Muscle layer of colon (tissue), 2 donors: ENCODE results near the gene EIF2B4.
A peak's percentile ranks its signal among the peaks of the same experiment; 100 is the strongest.

Experiments
- H3K27ac ChIP-seq: one replicate; pipeline ENCODE4 v1.7.0; 2013; ENCODE audit warnings: low read depth, mild to moderate bottlenecking, low read length, moderate library complexity
- H3K27me3 ChIP-seq, 2 donors: one replicate each; pipeline ENCODE4 v1.7.0; 2013; ENCODE audit warnings: low read length in 2 of 2, mild to moderate bottlenecking in 2 of 2; ENCODE audit not compliant: insufficient read depth in 2 of 2, control insufficient read depth in 1 of 2
- H3K36me3 ChIP-seq: one replicate; pipeline ENCODE4 v1.7.0; 2013; ENCODE audit warnings: mild to moderate bottlenecking, low read length; ENCODE audit not compliant: insufficient read depth
- H3K4me1 ChIP-seq: one replicate; pipeline ENCODE4 v1.7.0; 2013; ENCODE audit warnings: mild to moderate bottlenecking, low read length; ENCODE audit not compliant: insufficient read depth
- H3K4me3 ChIP-seq, 2 donors: one replicate each; pipeline ENCODE4 v1.7.0; 2013; ENCODE audit warnings: low read length in 2 of 2, low read depth in 1 of 2, mild to moderate bottlenecking in 1 of 2, moderate library complexity in 1 of 2
- H3K9ac ChIP-seq: one replicate; pipeline ENCODE4 v1.7.0; 2013; ENCODE audit warnings: low read length
- H3K9me3 ChIP-seq: one replicate; pipeline ENCODE4 v1.7.0; 2013; ENCODE audit warnings: mild to moderate bottlenecking, low read length
- donor health status: abdominal sarcoma.
- donor health status: Adenocarcinoma of cecum.

The EIF2B4 gene

DNA sequence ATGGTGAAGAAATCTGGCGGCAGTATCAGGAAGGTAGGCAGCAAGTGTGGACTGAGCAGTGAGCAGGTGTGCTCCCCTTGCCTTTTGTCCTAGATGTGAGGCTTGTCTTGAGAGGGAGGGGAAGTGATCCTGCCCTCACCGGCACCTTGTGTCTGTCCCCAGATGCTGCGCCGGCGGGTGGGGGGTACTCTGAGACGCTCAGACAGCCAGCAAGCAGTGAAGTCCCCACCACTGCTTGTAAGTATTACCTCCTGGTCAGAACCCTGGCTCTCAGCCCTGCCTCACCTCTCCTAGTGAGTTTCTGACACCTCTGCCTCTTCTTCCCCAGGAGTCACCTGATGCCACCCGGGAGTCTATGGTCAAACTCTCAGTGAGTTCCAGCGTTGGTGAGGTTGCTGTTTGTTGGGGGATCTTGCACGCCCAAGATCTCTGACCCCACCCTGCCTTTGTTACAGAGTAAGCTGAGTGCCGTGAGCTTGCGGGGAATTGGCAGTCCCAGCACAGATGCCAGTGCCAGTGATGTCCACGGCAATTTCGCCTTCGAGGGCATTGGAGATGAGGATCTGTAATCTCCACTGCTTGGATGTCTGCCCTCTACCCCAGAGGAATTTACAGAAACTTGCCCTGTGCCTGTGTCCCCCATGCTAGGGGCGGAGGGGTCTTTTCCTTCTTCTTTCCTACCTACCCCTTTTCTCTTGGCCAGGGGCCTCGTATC is 6.2 kb upstream of the EIF2B4 start:
- peaks cover 55% of the 10 kb centered on the region for H3K36me3 ChIP-seq
- H3K9ac ChIP-seq, result no peak overlapping the region
- no peak overlapping the region for H3K4me3 ChIP-seq
- no peak overlapping the region for H3K27ac ChIP-seq
- peaks cover 30% of the 10 kb centered on the region for H3K4me1 ChIP-seq
- H3K9me3 ChIP-seq, result no peaks in the 10 kb centered on the region
- H3K27me3 ChIP-seq, result no peaks in the 10 kb centered on the region

DNA sequence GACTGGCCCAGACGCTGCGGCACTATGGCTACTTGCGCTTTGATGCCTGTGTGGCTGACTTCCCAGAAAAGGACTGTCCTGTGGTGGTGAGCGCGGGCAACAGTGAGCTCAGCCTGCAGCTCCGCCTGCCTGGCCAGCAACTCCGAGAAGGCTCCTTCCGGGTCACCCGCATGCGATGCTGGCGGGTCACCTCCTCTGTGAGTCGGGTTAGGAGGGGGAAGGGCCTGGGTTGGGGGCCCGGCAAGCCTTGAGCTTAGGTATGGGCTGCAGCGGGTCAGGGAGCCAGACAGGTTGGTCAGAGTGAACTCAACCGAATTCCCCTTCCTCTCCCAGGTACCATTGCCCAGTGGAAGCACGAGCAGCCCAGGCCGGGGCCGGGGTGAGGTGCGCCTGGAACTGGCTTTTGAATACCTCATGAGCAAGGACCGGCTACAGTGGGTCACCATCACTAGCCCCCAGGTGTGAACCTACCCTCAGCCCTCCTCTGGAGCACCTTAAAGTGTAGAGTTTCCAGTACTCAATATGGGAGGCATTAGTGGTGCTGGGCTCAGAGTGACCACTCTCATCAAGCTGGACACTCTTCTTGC is 5.5 kb upstream of the EIF2B4 start:
- H3K4me1 ChIP-seq, result peaks cover 29% of the 10 kb centered on the region
- H3K36me3 ChIP-seq, result peaks cover 55% of the 10 kb centered on the region
- H3K9ac ChIP-seq, result no peak overlapping the region
- no peaks in the 10 kb centered on the region for H3K27me3 ChIP-seq
- no peaks in the 10 kb centered on the region for H3K9me3 ChIP-seq
- H3K4me3 ChIP-seq, result no peak overlapping the region
- H3K27ac ChIP-seq, result no peak overlapping the region

DNA sequence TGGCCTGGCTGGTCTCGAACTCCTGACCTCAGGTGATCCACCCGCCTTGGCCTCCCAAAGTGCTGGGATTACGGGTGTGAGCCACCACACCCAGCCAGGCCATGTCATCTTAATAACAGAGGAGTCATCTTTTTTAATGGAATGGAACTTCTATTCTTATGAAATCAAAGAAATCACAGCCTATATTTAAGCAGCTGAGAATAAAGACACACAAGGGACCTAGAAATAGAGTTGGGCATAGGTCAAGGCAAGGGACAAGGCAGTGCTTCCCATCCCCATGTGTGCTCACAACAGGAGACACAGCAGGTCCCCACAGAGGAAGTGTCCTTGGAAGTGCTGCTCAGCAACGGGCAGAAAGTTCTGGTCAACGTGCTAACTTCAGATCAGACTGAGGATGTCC is 3.4 kb upstream of the EIF2B4 start:
- H3K4me3 ChIP-seq, result no peak overlapping the region
- H3K27me3 ChIP-seq, result no peaks in the 10 kb centered on the region
- H3K36me3 ChIP-seq, result peaks cover 57% of the 10 kb centered on the region
- H3K27ac ChIP-seq, result no peak overlapping the region
- H3K9ac ChIP-seq, result no peak overlapping the region
- peaks cover 31% of the 10 kb centered on the region for H3K4me1 ChIP-seq
- no peaks in the 10 kb centered on the region for H3K9me3 ChIP-seq

DNA sequence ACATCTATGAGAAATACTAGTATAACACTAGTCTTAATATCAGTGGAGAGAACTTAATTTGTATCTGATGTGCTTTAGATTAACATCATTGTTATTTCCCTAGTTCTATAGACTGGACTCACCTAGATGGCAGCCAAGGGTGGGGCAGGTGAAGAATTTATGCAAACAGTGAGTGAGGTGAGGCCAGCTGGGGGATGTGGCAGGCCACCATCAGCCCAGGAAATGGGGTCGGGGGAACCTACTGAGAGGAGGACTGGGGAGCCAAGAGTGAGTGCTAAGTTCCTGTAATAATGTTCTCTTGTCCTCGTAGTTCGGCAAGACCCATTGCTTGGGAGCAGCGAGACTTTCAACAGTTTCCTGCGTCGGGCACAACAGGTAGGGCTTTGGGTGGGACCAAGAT is 2.8 kb upstream of the EIF2B4 start:
- no peak overlapping the region for H3K27ac ChIP-seq
- H3K9ac ChIP-seq, result no peak overlapping the region
- no peaks in the 10 kb centered on the region for H3K27me3 ChIP-seq
- H3K9me3 ChIP-seq, result no peaks in the 10 kb centered on the region
- H3K4me1 ChIP-seq, result peaks cover 34% of the 10 kb centered on the region
- H3K36me3 ChIP-seq, result peaks cover 61% of the 10 kb centered on the region
- H3K4me3 ChIP-seq, result no peak overlapping the region

DNA sequence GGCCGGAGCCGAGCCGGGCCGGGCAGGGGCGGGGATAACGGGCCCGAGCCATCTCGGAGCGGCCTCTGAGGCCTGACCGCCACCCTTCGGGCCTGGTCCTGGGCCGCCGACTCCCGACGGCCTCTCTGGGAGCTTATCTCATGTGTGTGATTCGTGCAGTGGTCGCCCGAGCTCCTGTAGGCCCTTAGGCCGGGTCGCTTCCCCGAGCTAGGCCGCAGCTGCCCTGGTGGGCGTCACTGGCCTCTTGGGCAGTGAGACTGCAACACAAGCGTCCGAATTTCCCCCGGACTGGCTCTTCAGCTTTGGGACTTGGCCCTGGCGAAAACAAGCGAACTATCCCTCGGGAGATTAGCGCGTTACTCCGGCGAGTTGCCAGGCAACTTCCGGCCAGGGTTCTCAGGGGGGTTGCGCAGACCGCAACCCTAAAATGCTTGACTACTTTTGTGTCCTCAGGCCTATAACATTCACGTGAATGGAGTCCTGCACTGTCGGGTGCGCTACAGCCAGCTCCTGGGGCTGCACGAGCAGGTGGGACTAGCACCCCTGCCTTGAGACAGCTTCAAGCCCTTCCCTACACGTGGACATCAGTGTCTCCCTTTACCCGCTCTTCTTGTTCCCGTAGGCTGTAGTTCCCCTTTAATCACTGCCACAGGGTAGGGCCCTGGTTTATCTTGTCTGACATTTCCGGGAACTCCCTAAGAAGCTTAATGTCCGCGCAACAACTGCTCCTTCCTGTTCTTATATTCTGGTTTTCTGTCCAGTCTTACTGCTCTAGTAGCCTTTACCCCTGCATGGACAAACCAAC is 880 bp upstream of the EIF2B4 start:
- Histone ChIP-seq H3K27ac (peak overlapping the region; percentile 92), H3K9ac (peak overlapping the region; percentile 93), H3K4me1 (peaks cover 34% of the 10 kb centered on the region), H3K4me3 (peak overlapping the region; percentile 81 to 92), H3K36me3 (peaks cover 63% of the 10 kb centered on the region), H3K9me3 (no peaks in the 10 kb centered on the region), H3K27me3 (no peaks in the 10 kb centered on the region)

DNA sequence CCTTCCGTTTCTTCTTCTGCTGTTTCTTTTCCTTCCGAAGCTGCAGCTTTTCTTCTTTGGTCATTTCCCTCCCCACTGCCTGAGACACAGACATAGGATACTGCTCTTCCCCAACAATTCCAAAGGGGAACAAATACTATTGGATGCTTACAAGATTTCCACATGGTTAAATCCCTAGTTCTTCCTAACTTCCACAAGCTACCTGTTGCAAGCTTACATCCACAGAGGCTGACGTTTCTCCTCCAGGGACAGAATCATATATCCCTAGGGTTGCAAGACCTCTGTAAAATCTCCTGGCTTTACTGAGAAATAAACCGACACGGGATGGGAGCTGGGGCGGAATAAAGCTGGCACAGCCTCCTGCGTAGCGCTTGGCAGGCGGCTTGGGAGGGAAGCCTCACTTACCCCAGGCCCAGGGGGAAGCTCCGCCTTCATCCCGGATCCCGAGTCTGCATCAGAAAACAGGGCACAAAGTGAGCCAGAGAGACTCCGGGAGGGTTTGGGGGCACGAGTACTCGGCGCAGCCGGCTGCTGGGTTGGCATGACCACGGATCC is 590 bp downstream of the EIF2B4 start:
- Histone ChIP-seq H3K9ac (peak overlapping the region; percentile 79), H3K27me3 (no peaks in the 10 kb centered on the region), H3K4me1 (peaks cover 34% of the 10 kb centered on the region), H3K27ac (peak overlapping the region; percentile 90), H3K9me3 (no peaks in the 10 kb centered on the region), H3K4me3 (peak overlapping the region; percentile 75 to 92), H3K36me3 (peaks cover 58% of the 10 kb centered on the region)

DNA sequence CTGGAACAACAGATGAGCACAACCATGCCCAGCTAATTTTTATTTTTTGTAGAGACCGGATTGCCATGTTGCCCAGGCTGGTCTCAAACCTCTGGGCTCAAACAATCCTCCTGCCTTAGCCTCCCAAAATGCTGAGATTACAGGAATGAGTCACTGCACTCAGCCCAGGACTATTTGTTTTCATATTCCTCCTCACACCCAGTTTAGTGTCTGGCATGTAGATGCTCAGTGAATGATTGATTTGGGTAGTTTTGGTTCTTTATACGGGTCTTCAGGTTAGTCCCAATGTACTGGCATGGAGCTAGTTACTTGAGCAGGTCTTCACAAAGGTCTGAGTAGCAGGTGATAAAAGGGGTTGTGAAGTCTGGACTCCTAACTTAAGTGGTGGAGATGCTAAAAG is 6.2 kb downstream of the EIF2B4 start:
- Histone ChIP-seq H3K4me1 (peaks cover 7% of the 10 kb centered on the region), H3K9me3 (no peaks in the 10 kb centered on the region), H3K4me3 (no peak overlapping the region), H3K27ac (no peak overlapping the region), H3K27me3 (no peaks in the 10 kb centered on the region), H3K36me3 (peaks cover 48% of the 10 kb centered on the region), H3K9ac (no peak overlapping the region)

DNA sequence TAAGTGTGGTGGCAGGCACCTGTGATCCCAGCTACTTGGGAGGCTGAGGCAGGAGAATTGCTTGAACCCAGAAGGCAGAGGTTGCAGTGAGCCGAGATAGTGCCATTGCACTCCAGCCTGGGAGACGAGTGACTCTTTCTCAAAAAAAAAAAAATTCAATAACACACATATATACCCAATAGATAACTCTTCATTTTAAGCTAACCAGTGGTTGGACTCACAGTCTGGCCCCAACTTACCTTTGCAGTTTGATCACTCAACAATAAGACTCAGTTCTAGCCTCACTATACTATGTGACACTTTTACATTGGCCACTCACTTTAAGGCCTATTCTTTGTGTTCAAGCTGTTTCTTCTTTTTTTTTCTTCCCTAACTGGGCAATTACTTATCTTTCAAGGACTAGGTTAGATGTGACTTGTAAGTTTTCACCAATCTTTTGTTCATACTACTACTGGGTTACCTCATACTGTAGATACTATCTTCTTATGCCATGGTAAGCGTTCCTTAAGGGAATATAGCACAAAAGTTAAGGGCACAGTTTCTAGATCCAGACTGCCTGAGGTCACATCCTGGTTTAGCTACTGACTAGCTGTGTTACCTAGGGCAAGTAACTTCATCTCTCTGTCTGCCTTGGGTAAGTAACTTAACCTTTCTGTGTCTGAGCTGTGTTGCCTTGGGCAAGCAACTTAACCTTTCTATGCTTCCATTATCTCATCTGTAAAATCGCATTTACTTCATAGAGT is 7.3 kb downstream of the EIF2B4 start:
- no peak overlapping the region for H3K27ac ChIP-seq
- no peak overlapping the region for H3K9ac ChIP-seq
- H3K9me3 ChIP-seq, result no peaks in the 10 kb centered on the region
- no peaks in the 10 kb centered on the region for H3K27me3 ChIP-seq
- peaks cover 6% of the 10 kb centered on the region for H3K4me1 ChIP-seq
- H3K4me3 ChIP-seq, result no peak overlapping the region
- H3K36me3 ChIP-seq, result peaks cover 39% of the 10 kb centered on the region

DNA sequence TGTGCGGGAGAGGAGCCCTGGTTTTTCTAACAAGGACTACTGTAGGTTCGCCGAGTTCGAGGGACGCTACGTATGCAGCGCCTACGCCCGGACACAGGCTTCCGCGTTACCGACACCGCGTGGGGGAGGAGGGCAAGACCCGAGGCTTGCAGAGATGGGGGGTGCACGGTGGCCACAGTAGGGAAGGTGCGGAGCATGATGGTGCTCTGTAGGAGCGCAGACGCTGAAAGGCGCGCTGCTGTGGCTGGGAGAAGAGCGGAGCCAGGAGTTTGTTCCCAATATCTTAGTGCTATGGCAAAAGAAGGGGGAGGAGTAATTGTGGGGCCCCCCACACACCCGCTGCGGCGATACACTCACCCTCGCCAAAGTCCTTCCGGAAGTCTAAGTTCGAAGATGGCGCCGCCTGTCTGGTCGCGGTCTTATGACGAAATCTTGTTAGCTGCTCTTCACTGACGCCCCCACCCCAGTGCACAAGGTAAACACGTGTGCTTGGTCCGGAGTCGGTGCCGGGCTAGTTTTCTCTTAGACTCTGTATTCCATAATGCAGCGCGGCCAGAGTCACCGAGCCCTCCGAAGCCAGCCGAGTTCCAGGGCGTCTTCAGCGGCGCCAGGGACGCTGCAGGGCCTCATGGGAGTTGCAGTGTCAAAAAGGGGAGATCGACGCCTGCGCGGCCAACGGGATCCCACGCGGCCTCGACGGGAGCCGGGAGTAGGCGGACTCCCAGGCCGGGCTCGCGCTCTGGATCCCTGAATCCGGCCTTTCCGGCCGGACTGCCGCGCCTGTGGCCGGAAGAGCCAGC is 13.6 kb downstream of the EIF2B4 start, which contains the start of gene GTF3C2:
TSS of gene GTF3C2 (minus strand) at position 383 of the 800 bp plus-strand sequence. CDS start 13,210 bp downstream, outside the sequence.
- Histone ChIP-seq H3K27me3 (no peaks in the 10 kb centered on the region), H3K9ac (peak within 1 kb of the TSS; percentile 83), H3K36me3 (no peaks in the 10 kb centered on the region), H3K4me1 (peaks cover 28% of the 10 kb centered on the region), H3K9me3 (no peaks in the 10 kb centered on the region), H3K27ac (peak within 1 kb of the TSS; percentile 75), H3K4me3 (peak within 1 kb of the TSS; percentile 90 to 96)

DNA sequence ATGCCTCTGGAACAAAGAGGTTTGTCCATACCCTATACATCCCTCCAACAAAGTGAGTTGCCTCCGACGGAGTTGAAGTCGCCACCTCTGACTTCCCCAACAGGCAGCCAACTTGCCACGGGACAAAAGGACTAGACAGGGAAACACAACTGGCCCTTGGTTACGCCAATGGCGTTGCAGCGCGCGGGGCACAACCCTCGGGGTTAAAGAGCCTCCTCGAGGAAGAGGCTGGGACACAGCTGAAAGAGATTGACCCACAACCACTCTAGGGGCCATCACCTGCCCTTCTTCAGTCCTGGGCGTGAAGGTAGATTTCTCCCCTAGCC is 14.1 kb downstream of the EIF2B4 start:
- Histone ChIP-seq H3K9me3 (no peaks in the 10 kb centered on the region), H3K9ac (peak overlapping the region; percentile 83), H3K4me3 (peak overlapping the region; percentile 90 to 96), H3K36me3 (no peaks in the 10 kb centered on the region), H3K4me1 (peaks cover 28% of the 10 kb centered on the region), H3K27me3 (no peaks in the 10 kb centered on the region), H3K27ac (peak overlapping the region; percentile 75)
